ENCODE measurements around the gene TET3.

- TF ChIP-seq CTCF (IDR thresholded peaks at IDR 0.05) (no peak), EP300 (IDR thresholded peaks at IDR 0.05) (no peak), POLR2A (IDR thresholded peaks at IDR 0.05) (no peak)
These were observed 14.2 kb downstream of the TET3 start for GRCh38 chr2:73998933-73999332.

All from tibial nerve (tissue), 4 donors.